IMR-90 (cell line): Measurements from ENCODE around the gene PCDHGC5. TPM values are rescaled to one million over a fixed set of nuclear protein-coding genes. Genes with fewer than 3 reads are reported as not detected.

Source experiments
- ATAC-seq: fragments of 200-7000 bp; cut with Tn5 transposase; 2 replicates; pipeline ENCODE4 v1.9.1; 2020; ENCODE audit warnings: low read depth, mild to moderate bottlenecking, moderate library complexity
- BruUV-seq: library from RNA; stranded (reverse); fragments of 400-500 nt; replicated peaks from 2 replicates; lab custom pipeline; 2021; lab: Mats Ljungman, UMichigan
- CTCF ChIA-PET: fragments of 300-600 bp; formaldehyde crosslinking; extraction: SDS; loops from one replicate; lab custom pipeline; 2021; ENCODE audit warnings: antibody characterized with exemption; lab: Yijun Ruan, JAX
- POLR2A ChIA-PET: fragments of 300-600 bp; sonication (Branson Sonifier 250); formaldehyde crosslinking; loops from one replicate; lab custom pipeline; 2022; ENCODE audit warnings: antibody characterized with exemption; ENCODE audit not compliant: unreplicated experiment; lab: Charles Lee
- DNase-seq: peaks from one replicate; pipeline ENCODE4 v3.0.0; 2013
- H2AFZ ChIP-seq: replicated peaks from 2 replicates; pipeline ENCODE3; 2013; ENCODE audit warnings: low read length, mild to moderate bottlenecking; ENCODE audit not compliant: poor library complexity
- H2AK5ac ChIP-seq: 2 replicates; pipeline ENCODE4 v1.6.1; 2013; ENCODE audit warnings: low read depth, low read length, inconsistent platforms
- H2AK9ac ChIP-seq: replicated peaks from 2 replicates; pipeline ENCODE3; 2013; ENCODE audit warnings: mild to moderate bottlenecking, low read depth, low read length, moderate library complexity; ENCODE audit not compliant: poor library complexity
- H2BK120ac ChIP-seq: 2 replicates; pipeline ENCODE4 v1.6.1; 2013; ENCODE audit warnings: low read depth, low read length, inconsistent platforms
- H2BK15ac ChIP-seq: 3 replicates; pipeline ENCODE4 v1.6.1; 2013; ENCODE audit warnings: low read depth, low read length, inconsistent platforms
- H2BK20ac ChIP-seq: 2 replicates; pipeline ENCODE4 v1.6.1; 2013; ENCODE audit warnings: low read depth, mild to moderate bottlenecking, inconsistent platforms, low read length, moderate library complexity
- H2BK5ac ChIP-seq: 2 replicates; pipeline ENCODE4 v1.6.1; 2013; ENCODE audit warnings: mild to moderate bottlenecking, low read depth, low read length, inconsistent platforms; ENCODE audit not compliant: poor library complexity, severe bottlenecking
- H3K14ac ChIP-seq: replicated peaks from 2 replicates; pipeline ENCODE4 v1.6.1; 2013; ENCODE audit warnings: low read depth, low read length, inconsistent platforms
- H3K18ac ChIP-seq: 2 replicates; pipeline ENCODE4 v1.6.1; 2013; ENCODE audit warnings: low read depth, low read length, control low read depth
- H3K23ac ChIP-seq: 2 replicates; pipeline ENCODE4 v1.6.1; 2013; ENCODE audit warnings: low read depth, low read length, inconsistent platforms
- H3K27ac ChIP-seq: 2 replicates; pipeline ENCODE4 v1.5.1; 2013; ENCODE audit warnings: mild to moderate bottlenecking, control low read depth, low read length; ENCODE audit not compliant: insufficient read depth
- H3K27me3 ChIP-seq: 2 replicates; pipeline ENCODE4 v1.6.1; 2013; ENCODE audit warnings: low read length; ENCODE audit not compliant: control insufficient read depth, insufficient read depth
- H3K36me3 ChIP-seq: 2 replicates; pipeline ENCODE4 v1.6.1; 2013; ENCODE audit warnings: low read length, mixed read lengths; ENCODE audit not compliant: control insufficient read depth, insufficient read depth
- H3K4ac ChIP-seq: 2 replicates; pipeline ENCODE4 v1.6.1; 2013; ENCODE audit warnings: low read depth, low read length, inconsistent platforms
- H3K4me1 ChIP-seq: 2 replicates; pipeline ENCODE4 v1.6.1; 2013; ENCODE audit warnings: low read length, mixed read lengths; ENCODE audit not compliant: control insufficient read depth, insufficient read depth
- H3K4me2 ChIP-seq: 2 replicates; pipeline ENCODE4 v1.6.1; 2013; ENCODE audit warnings: low read depth, mild to moderate bottlenecking, control low read depth, low read length, moderate library complexity
- H3K4me3 ChIP-seq: 2 replicates; pipeline ENCODE4 v1.5.1; 2013; ENCODE audit warnings: low read depth, mild to moderate bottlenecking, control low read depth, low read length, moderate library complexity; ENCODE audit not compliant: insufficient read depth
- H3K56ac ChIP-seq: 2 replicates; pipeline ENCODE4 v1.6.1; 2013; ENCODE audit warnings: low read length, inconsistent platforms; ENCODE audit not compliant: insufficient read depth; ENCODE audit errors: extremely low read depth
- H3K79me1 ChIP-seq, 2 experiments: 2 replicates each; pipeline ENCODE4 v1.6.1; 2013; ENCODE audit warnings: low read length in 2 of 2, inconsistent platforms in 1 of 2, low read depth in 1 of 2
- H3K9ac ChIP-seq: 2 replicates; pipeline ENCODE4 v1.6.1; 2013; ENCODE audit warnings: low read depth, low read length, control low read depth
- H3K9me1 ChIP-seq: 2 replicates; pipeline ENCODE4 v1.6.1; 2013; ENCODE audit warnings: low read length, inconsistent platforms; ENCODE audit not compliant: insufficient read depth
- H3K9me3 ChIP-seq: 2 replicates; pipeline ENCODE4 v1.6.1; 2013; ENCODE audit warnings: low read length; ENCODE audit not compliant: control insufficient read depth, insufficient read depth
- H4K20me1 ChIP-seq: 2 replicates; pipeline ENCODE4 v1.6.1; 2013; ENCODE audit warnings: low read length, inconsistent platforms; ENCODE audit not compliant: insufficient read depth
- H4K5ac ChIP-seq: 2 replicates; pipeline ENCODE4 v1.6.1; 2013; ENCODE audit warnings: mild to moderate bottlenecking, low read depth, low read length, control low read depth
- H4K8ac ChIP-seq, 2 experiments: 2 replicates each; pipeline ENCODE4 v1.6.1; 2013; ENCODE audit warnings: low read depth in 2 of 2, low read length in 2 of 2, control low read depth in 1 of 2, inconsistent platforms in 1 of 2
- H4K91ac ChIP-seq: 2 replicates; pipeline ENCODE4 v1.6.1; 2013; ENCODE audit warnings: low read depth, low read length, inconsistent platforms; ENCODE audit not compliant: insufficient read depth
- BHLHE40 ChIP-seq: fragments of 150-350 bp; IDR thresholded peaks from 2 replicates; pipeline ENCODE4 v1.6.1; 2016; ENCODE audit warnings: mild to moderate bottlenecking, low read depth, low read length
- FOS ChIP-seq: fragments of 150-350 bp; IDR thresholded peaks from 2 replicates; pipeline ENCODE4 v1.6.1; 2016; ENCODE audit warnings: low read depth, low read length
- MAZ ChIP-seq: IDR thresholded peaks from 2 replicates; pipeline ENCODE4 v1.6.1; 2012; ENCODE audit warnings: low read depth, mild to moderate bottlenecking, low read length, improper control_type of control experiment, moderate library complexity, borderline replicate concordance
- POLR2A ChIP-seq: IDR thresholded peaks from 2 replicates; pipeline ENCODE4 v1.6.1; 2012; ENCODE audit warnings: mild to moderate bottlenecking, low read depth, low read length
- RAD21 ChIP-seq: IDR thresholded peaks from 2 replicates; pipeline ENCODE4 v1.6.1; 2012; ENCODE audit warnings: low read length, improper control_type of control experiment
- SMC3 ChIP-seq: fragments of 150-350 bp; IDR thresholded peaks from 2 replicates; pipeline ENCODE4 v1.6.1; 2016; ENCODE audit warnings: low read depth, mild to moderate bottlenecking, antibody characterized with exemption, low read length, moderate library complexity
- USF2 ChIP-seq: fragments of 150-350 bp; IDR thresholded peaks from 2 replicates; pipeline ENCODE4 v1.6.1; 2017; ENCODE audit warnings: mild to moderate bottlenecking, antibody characterized with exemption, low read length, low read depth
- WGBS, 2 experiments: methylation state at CpG; one replicate each; pipeline versions ENCODE4 v1.1.5 to v1.1.7; 2013; ENCODE audit warnings: missing lambda C conversion rate in 2 of 2; ENCODE audit not compliant: insufficient read length in 1 of 2; ENCODE audit errors: extremely low coverage in 2 of 2; 5-methylcytosine and 5-hydroxymethylcytosine counted together
- dilution Hi-C: fragments of 300-500 bp; cut with HindIII; formaldehyde crosslinking; loops from one replicate; pipeline ENCODE4 v1.14.3; 2018; ENCODE audit warnings: low sequenced_read_pairs; ENCODE audit not compliant: unreplicated experiment
- in situ Hi-C: fragments of 300-500 bp; cut with MboI; formaldehyde crosslinking; loops from 3 replicates; pipeline ENCODE4 v1.14.3; 2019; ENCODE audit warnings: low sequenced_read_pairs, inconsistent platforms, mixed read lengths
- intact Hi-C: fragments of 100-400 bp; cut with micrococcal nuclease; formaldehyde crosslinking; loops from 2 replicates; pipeline ENCODE4 v1.10.0; 2022
- polyA plus RNA-seq, 3 experiments: library from polyadenylated mRNA; depleted of rRNA; stranded (reverse); fragments of >200 nt; gene quantifications; 2 replicates each; pipeline ENCODE4 v1.2.3, GENCODE V29; 2012; ENCODE audit warnings: low replicate concordance in 1 of 3
- total RNA-seq: library from RNA; depleted of rRNA; stranded (reverse); fragments of >200 nt; gene quantifications from 2 replicates; pipeline ENCODE4 v1.2.3, GENCODE V29; 2012
- TF ChIP-seq, protein P1 (sequence below): conservative IDR thresholded peaks from 2 replicates; pipeline ENCODE4 v1.5.1; 2012; ENCODE audit warnings: mild to moderate bottlenecking, low read depth, low read length, improper control_type of control experiment

PCDHGC5 gene
- total and polyA plus RNA-seq, 2 of the 4 experiments (the other 2 are of a cell fraction), result 2.9 to 3.8 TPM

- POLR2A ChIA-PET, result no interaction called here
These were observed 13.2 kb upstream of the PCDHGC5 start, which contains the start of gene PCDHGC3 for GRCh38 chr5:141475625-141476131. Gene PCDHGC3, plus strand, starts transcription at chr5:141475966. Its CDS starts 151 bp downstream, at chr5:141476117.

More at GRCh38 chr5:141475625-141476131, 13.2 kb upstream of the PCDHGC5 start, which contains the start of gene PCDHGC3:
- H3K4me2 ChIP-seq, result peak within 1 kb of the TSS; percentile 70
- DNase-seq, result peak; percentile 95
- WGBS, 2 experiments, result 0% methylated on average over 15 of the region's 28 CpGs; no CpG with 5 or more reads in 1 of the 2 experiments
- ATAC-seq, result peak; percentile 97
- peak within 1 kb of the TSS; percentile 67 for H3K9ac ChIP-seq
- no TSS peak for BruUV-seq
- TF ChIP-seq USF2 (peak; percentile 53; the same call in 1 of the 2 replicates), SMC3 (peak; percentile 39), MAZ (peak; percentile 57; the same call in 1 of the 2 replicates), POLR2A (peak; percentile 57; the same call in 1 of the 2 replicates), FOS (no peak), RAD21 (peak; percentile 61), BHLHE40 (no peak)
- TF ChIP-seq, protein P1, sequence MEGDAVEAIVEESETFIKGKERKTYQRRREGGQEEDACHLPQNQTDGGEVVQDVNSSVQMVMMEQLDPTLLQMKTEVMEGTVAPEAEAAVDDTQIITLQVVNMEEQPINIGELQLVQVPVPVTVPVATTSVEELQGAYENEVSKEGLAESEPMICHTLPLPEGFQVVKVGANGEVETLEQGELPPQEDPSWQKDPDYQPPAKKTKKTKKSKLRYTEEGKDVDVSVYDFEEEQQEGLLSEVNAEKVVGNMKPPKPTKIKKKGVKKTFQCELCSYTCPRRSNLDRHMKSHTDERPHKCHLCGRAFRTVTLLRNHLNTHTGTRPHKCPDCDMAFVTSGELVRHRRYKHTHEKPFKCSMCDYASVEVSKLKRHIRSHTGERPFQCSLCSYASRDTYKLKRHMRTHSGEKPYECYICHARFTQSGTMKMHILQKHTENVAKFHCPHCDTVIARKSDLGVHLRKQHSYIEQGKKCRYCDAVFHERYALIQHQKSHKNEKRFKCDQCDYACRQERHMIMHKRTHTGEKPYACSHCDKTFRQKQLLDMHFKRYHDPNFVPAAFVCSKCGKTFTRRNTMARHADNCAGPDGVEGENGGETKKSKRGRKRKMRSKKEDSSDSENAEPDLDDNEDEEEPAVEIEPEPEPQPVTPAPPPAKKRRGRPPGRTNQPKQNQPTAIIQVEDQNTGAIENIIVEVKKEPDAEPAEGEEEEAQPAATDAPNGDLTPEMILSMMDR, result peak; percentile 58
- H2AK5ac ChIP-seq, result peak within 1 kb of the TSS; percentile 52; the same call in 1 of the 2 replicates
- peaks cover 17% of the 10 kb centered on the region for H3K4me1 ChIP-seq
- dilution Hi-C loops, result no loop called here
- intact Hi-C loops, result loop anchor here (1.0 to 5.0 kb wide), 5 partner anchors 34 to 82 kb away; partner anchors contain the start of genes PCDHGA12 and PCDHGB7
- peak within 1 kb of the TSS; percentile 66 for H3K27ac ChIP-seq
- H3K18ac ChIP-seq, result peak within 1 kb of the TSS; percentile 20; the same call in 1 of the 2 replicates
- in situ Hi-C loops, result loop anchor here (5.0 kb wide), 1 partner anchor 47 kb away; no protein-coding TSS in a partner anchor
- H2AK9ac ChIP-seq, result peak within 1 kb of the TSS; percentile 69
- peak within 1 kb of the TSS; percentile 46 for H2BK120ac ChIP-seq
- H4K8ac ChIP-seq, result peak within 1 kb of the TSS; percentile 48 to 54; a peak in 3 of 4 replicates
- no peaks in the 10 kb centered on the region for H3K9me3 ChIP-seq
- peak within 1 kb of the TSS; percentile 75 for H3K14ac ChIP-seq
- H3K23ac ChIP-seq, result peak within 1 kb of the TSS; percentile 83
- no peaks in the 10 kb centered on the region for H3K27me3 ChIP-seq
- peak within 1 kb of the TSS; percentile 56 for H3K56ac ChIP-seq
- peaks cover 26 to 41% of the 10 kb centered on the region in 2 experiments for H3K79me1 ChIP-seq
- no peaks in the 10 kb centered on the region for H3K36me3 ChIP-seq
- H3K4me3 ChIP-seq, result peak within 1 kb of the TSS; percentile 54
- peak within 1 kb of the TSS; percentile 86 for H2AFZ ChIP-seq
- CTCF ChIA-PET, result interaction anchor here (1.1 to 3.1 kb wide), 8 partner anchors 40 to 92 kb away, joined by 3 to 19 read pairs (median 6); no protein-coding TSS in a partner anchor
- peaks cover 6% of the 10 kb centered on the region; the same call in 1 of the 2 replicates for H3K9me1 ChIP-seq
- peak within 1 kb of the TSS; percentile 1; the same call in 1 of the 2 replicates for H4K5ac ChIP-seq
- peak within 1 kb of the TSS; percentile 41 for H2BK5ac ChIP-seq
- no peak within 1 kb of the TSS for H4K91ac ChIP-seq
- H3K4ac ChIP-seq, result peak within 1 kb of the TSS; percentile 78
- no peak within 1 kb of the TSS for H2BK20ac ChIP-seq
- H4K20me1 ChIP-seq, result peaks cover 35% of the 10 kb centered on the region
- peak within 1 kb of the TSS; percentile 40; the same call in 1 of the 3 replicates for H2BK15ac ChIP-seq
